H1 (cell line): ENCODE data around the gene NMRAL1. TPM values are rescaled to one million over a fixed set of nuclear protein-coding genes. Genes with fewer than 3 reads are reported as not detected.

Source experiments
- EZH2 ChIP-seq: fragments of 200-600 bp; sonication (generic); IDR thresholded peaks from 2 replicates; pipeline ENCODE4 v1.7.1; 2012; ENCODE audit warnings: low read depth, mild to moderate bottlenecking, moderate library complexity, low read length, inconsistent platforms; ENCODE audit not compliant: severe bottlenecking
- SP1 ChIP-seq: IDR thresholded peaks from 2 replicates; pipeline ENCODE4 v1.6.1; 2011; ENCODE audit warnings: low read depth, low read length
- polyA plus RNA-seq, 7 experiments: library from polyadenylated mRNA; depleted of rRNA in 3 of 7; stranded (reverse) in 5 of 7; unstranded in 2 of 7; fragments of >200 nt in 5 of 7; fragments of 200-250 nt in 2 of 7; gene quantifications; 1 replicate in 5 of 7; 2 replicates in 1 of 7; 4 replicates in 1 of 7; pipeline versions ENCODE4 v1.2.1 to v1.2.3, GENCODE V29; 2011 to 2013; ENCODE audit warnings: missing spikeins in 2 of 7, mixed read lengths in 2 of 7
- small RNA-seq: library from polyadenylated mRNA; stranded (forward); fragments of <200 nt; extraction: miRNeasy Mini kit (QIAGEN cat#:217004); gene quantifications from one replicate; pipeline ENCODE3, GENCODE V24; 2013; ENCODE audit not compliant: insufficient read depth
- total RNA-seq: library from RNA; stranded (reverse); fragmentation: NEBNext Ultra II Directional; extraction: Animal tissue kit (Norgen Biotek cat#: 25700); gene quantifications from 2 replicates; pipeline ENCODE4 v1.2.1, GENCODE V29; 2021
- TF ChIP-seq, protein P1 (sequence below), 3 experiments: IDR thresholded peaks; 1 replicate in 2 of 3; 2 replicates in 1 of 3; pipeline versions ENCODE4 v1.5.1 to v1.6.1; 2011; ENCODE audit warnings: low read length in 3 of 3, mild to moderate bottlenecking in 3 of 3, inconsistent platforms in 2 of 3, low read depth in 1 of 3, moderate library complexity in 1 of 3; ENCODE audit not compliant: insufficient read depth in 1 of 3; ENCODE audit errors: control extremely low read depth in 1 of 3

NMRAL1 gene
- total and polyA plus RNA-seq, 2 of the 8 experiments (the other 6 are each of a cell fraction or from before 2014, with no cell fraction given), result 66.8 to 143 TPM

DNA sequence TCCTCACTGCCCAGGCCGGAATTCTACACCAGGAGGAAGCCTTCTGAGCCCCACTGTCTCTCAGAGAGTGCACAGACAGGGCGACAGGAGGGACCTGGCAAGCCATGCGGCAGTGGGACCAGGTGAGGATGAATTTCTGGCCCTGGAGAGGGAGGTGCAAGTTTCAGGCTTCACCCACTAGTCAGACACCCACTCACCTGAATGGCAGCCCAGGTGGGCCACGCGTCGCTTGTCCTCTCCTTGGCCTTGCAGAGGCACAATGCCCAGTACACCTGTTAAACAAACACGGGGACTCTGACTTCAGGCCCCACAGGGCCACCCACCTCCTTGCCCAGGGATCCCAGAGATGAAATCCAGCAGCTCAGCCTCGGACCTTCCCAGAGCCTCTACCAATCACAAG is 62.3 kb downstream of the NMRAL1 start (continued):
- TF ChIP-seq, protein P1, sequence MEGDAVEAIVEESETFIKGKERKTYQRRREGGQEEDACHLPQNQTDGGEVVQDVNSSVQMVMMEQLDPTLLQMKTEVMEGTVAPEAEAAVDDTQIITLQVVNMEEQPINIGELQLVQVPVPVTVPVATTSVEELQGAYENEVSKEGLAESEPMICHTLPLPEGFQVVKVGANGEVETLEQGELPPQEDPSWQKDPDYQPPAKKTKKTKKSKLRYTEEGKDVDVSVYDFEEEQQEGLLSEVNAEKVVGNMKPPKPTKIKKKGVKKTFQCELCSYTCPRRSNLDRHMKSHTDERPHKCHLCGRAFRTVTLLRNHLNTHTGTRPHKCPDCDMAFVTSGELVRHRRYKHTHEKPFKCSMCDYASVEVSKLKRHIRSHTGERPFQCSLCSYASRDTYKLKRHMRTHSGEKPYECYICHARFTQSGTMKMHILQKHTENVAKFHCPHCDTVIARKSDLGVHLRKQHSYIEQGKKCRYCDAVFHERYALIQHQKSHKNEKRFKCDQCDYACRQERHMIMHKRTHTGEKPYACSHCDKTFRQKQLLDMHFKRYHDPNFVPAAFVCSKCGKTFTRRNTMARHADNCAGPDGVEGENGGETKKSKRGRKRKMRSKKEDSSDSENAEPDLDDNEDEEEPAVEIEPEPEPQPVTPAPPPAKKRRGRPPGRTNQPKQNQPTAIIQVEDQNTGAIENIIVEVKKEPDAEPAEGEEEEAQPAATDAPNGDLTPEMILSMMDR (IDR thresholded peaks at IDR 0.05; ENCODE audit: control extremely low read depth in 1 of 3, insufficient read depth in 1 of 3, low read depth in 1 of 3, low read length in 3 of 3), result no peak
- TF ChIP-seq EZH2 (no peak), SP1 (no peak)

Small RNA genes within 50 kb of the gene (small RNA-seq; reads per million reads assigned to genes)
- gene AC012676.2, result not detected

Other genes starting within 250 kb of the NMRAL1 start
- gene SRL, start 232.5 kb downstream of the NMRAL1 start, total RNA-seq, result 0.08 TPM in 1 of 2 replicates, not detected in the other
- 0.05 and 0.09 TPM in 2 replicates for gene SRL, start 232.5 kb downstream of the NMRAL1 start, polyA plus RNA-seq (2011; rRNA removed)
- 41.0 and 41.6 TPM in 2 replicates for gene TFAP4, start 201.6 kb downstream of the NMRAL1 start, total RNA-seq
- gene TFAP4, start 201.6 kb downstream of the NMRAL1 start, polyA plus RNA-seq (2011; rRNA removed), result 16.1 and 21.3 TPM in 2 replicates
- gene GLIS2, start 158.6 kb downstream of the NMRAL1 start, total RNA-seq, result 17.4 and 18.6 TPM in 2 replicates
- gene GLIS2, start 158.6 kb downstream of the NMRAL1 start, polyA plus RNA-seq (2011; rRNA removed), result 4.3 and 7.6 TPM in 2 replicates
- 78.3 and 84.4 TPM in 2 replicates for gene PAM16, start 123.3 kb downstream of the NMRAL1 start, total RNA-seq
- 198 and 228 TPM in 2 replicates for gene PAM16, start 123.3 kb downstream of the NMRAL1 start, polyA plus RNA-seq (2011; rRNA removed)
- gene VASN, start 102.8 kb downstream of the NMRAL1 start, total RNA-seq, result 9.6 and 10.1 TPM in 2 replicates
- gene VASN, start 102.8 kb downstream of the NMRAL1 start, polyA plus RNA-seq (2011; rRNA removed), result 11.3 and 25.2 TPM in 2 replicates
- gene CORO7, start 58.0 kb downstream of the NMRAL1 start, total RNA-seq, result 25.8 and 29.8 TPM in 2 replicates
- 25.2 and 45.7 TPM in 2 replicates for gene CORO7, start 58.0 kb downstream of the NMRAL1 start, polyA plus RNA-seq (2011; rRNA removed)
- 58.0 and 59.1 TPM in 2 replicates for gene DNAJA3, start 48.8 kb downstream of the NMRAL1 start, total RNA-seq
- 37.3 and 50.5 TPM in 2 replicates for gene DNAJA3, start 48.8 kb downstream of the NMRAL1 start, polyA plus RNA-seq (2011; rRNA removed)
- gene HMOX2, start 1.8 kb upstream of the NMRAL1 start, total RNA-seq, result 45.6 and 48.4 TPM in 2 replicates
- gene HMOX2, start 1.8 kb upstream of the NMRAL1 start, polyA plus RNA-seq (2011; rRNA removed), result 33.7 and 36.5 TPM in 2 replicates
- 73.7 and 76.3 TPM in 2 replicates for gene CDIP1, start 64.1 kb upstream of the NMRAL1 start, total RNA-seq
- gene CDIP1, start 64.1 kb upstream of the NMRAL1 start, polyA plus RNA-seq (2011; rRNA removed), result 56.6 and 91.0 TPM in 2 replicates
- 1.3 and 1.6 TPM in 2 replicates for gene C16orf96, start 81.7 kb upstream of the NMRAL1 start, total RNA-seq
- 1.0 and 1.8 TPM in 2 replicates for gene C16orf96, start 81.7 kb upstream of the NMRAL1 start, polyA plus RNA-seq (2011; rRNA removed)
- gene UBALD1, start 140.3 kb upstream of the NMRAL1 start, total RNA-seq, result 52.2 and 62.0 TPM in 2 replicates
- gene UBALD1, start 140.3 kb upstream of the NMRAL1 start, polyA plus RNA-seq (2011; rRNA removed), result 28.6 and 48.9 TPM in 2 replicates
- 79.4 and 82.3 TPM in 2 replicates for gene MGRN1, start 150.2 kb upstream of the NMRAL1 start, total RNA-seq
- gene MGRN1, start 150.2 kb upstream of the NMRAL1 start, polyA plus RNA-seq (2011; rRNA removed), result 15.0 and 30.1 TPM in 2 replicates
- 34.8 and 41.3 TPM in 2 replicates for gene NUDT16L1, start 218.9 kb upstream of the NMRAL1 start, total RNA-seq
- 77.3 and 112 TPM in 2 replicates for gene NUDT16L1, start 218.9 kb upstream of the NMRAL1 start, polyA plus RNA-seq (2011; rRNA removed)